ENCODE measurements around the gene HOXC4.

Gene HOXC4

DNA sequence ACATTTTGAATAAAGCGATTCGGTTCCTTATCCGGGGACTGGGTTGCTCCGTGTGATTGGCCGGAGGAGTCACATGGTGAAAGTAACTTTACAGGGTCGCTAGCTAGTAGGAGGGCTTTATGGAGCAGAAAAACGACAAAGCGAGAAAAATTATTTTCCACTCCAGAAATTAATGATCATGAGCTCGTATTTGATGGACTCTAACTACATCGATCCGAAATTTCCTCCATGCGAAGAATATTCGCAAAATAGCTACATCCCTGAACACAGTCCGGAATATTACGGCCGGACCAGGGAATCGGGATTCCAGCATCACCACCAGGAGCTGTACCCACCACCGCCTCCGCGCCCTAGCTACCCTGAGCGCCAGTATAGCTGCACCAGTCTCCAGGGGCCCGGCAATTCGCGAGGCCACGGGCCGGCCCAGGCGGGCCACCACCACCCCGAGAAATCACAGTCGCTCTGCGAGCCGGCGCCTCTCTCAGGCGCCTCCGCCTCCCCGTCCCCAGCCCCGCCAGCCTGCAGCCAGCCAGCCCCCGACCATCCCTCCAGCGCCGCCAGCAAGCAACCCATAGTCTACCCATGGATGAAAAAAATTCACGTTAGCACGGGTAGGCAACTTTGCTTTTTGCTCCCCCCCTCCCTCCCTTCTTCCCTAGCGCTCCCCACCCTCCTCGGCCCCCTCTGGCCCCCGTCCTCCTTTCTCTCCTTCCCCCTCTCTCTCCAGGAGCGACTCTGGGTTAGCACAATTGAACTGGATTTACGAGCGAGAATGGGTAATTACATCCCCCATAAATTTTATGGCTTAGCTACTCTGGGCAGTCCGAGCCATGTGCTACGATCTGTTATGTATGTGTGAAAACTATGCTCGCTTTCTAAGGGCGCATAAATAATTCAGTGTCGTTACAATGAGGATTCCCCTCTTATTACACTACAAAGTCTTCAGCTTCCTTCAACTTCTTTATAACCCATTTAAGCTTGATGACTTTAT is at the start of gene HOXC4:
Gene HOXC4 (plus strand): TSS at position 85 of the 991 bp plus-strand sequence. CDS start 88 bp downstream, at position 173.
- no peak for DNase-seq

DNA sequence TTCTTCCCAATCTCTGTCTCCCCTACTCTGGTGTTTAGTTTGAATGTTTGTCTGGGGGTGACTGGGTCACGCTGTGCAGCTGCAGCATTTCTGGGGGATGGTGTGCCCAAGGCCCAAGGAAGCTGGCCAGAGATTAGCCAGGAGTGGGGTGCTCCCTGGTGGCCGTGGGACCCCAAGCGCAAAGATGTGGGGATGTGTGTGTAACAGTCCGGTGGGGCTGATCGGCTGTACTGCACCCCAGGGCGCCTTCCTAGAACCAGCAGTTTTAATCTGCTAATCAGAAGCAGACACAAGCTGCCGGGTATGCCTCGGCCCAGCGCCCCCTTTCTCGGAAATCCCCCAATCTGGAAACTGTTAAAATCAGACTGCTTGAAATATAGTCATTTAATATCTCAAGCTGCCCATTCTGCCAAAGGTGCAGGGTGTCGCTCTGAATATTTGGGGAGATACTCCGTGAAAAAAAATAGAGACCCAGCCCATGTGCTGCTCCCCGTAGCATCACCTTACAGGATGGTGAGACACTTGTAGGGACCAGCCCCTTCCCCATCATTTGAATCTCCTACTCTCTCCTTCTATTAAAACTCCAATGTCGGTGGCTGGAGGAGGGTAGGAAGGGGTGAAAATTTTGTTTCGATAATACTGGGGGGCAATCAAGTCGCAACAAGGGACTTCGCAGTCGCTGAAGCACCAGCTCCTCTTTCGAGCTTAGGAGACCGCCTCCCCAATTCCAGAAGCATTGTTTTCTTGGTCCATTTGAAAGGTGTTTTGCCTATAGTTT is 49.4 kb upstream of the HOXC4 start:
- DNase-seq = no peak

DNA sequence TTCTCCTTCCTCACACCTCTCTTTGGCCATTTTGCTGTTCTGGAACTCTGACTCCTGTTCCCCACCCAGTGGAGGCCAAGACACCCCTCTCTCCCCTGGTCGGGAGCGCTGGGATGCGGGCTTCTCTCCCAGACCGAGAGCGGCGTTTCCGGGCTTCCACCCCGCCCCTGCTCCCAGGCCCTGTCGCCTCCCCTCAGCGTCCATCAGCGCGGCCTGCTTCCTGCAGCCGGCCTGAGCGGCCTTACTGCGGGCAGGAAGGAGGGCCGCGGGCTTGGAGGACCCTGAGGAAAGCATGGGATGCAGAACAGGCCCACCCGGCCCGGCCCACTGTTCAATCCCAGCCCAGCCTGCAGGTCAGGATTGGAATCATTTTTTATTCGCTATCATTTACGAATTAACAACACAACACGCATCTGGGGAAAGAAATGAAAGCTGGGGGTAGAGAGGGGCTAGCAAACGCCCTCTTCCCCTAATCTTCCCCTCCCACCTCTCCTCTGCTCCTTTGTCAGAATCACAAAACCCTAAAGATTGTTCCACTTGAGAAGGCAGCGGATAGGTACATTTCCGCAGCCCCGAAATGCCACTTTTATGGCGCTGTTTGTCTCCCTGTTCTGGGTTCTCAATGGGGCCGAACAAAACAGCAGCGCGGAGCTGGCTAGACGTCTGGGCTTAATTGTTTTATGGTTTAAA is 48.6 kb upstream of the HOXC4 start:
- DNase-seq = no peak

DNA sequence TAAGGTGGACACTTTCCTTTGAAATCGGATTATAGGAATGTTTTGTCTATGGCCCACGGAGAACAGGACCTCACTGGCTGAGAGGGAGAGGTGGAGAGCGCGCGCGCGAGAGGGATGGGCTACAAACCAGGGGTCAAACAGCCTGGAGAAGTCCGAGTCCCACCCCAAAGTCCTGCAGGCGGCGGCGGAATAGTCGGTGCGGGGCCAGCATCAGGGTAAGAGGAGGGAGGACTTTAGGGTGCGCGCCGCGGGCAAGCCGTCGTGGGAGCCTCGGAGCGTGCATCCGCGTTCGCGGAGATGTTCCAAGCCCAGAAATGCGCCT is 48.1 kb upstream of the HOXC4 start:
- DNase-seq = no peak

DNA sequence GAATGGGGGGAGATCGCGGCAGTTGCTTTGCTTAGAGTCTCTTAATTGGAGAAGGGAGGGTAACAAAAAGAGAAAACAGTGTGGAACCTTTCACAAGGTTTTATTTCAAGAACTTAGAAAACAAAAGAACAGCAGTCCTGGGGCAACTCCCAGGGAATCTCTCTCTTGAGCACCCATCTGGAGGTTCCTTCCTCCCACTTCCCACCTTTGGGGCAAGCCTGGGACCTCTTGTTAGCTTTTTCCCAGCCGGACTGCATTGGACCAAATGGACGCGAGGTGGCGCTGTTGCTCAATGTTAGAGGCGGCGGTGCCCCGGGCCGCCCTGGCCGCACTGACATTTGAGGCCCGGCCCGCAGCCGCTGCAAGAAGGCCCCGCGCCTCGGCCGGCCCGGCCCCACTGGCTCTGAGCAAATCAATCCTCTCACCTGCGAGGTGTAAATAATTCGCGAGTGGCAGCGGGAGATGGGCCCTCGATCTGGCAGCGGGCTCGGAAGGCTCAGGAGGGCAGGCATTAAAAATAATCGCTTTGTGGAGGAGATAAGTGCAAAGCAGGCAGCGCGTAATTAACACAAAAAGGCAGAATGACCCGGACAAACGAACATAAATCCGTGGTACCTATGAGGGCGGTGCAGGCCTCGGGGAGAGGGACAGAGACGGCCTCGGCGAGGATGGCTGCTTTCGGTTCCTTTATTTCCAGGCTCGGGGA is 47.6 kb upstream of the HOXC4 start:
- peak in 1 of 2 donors; percentile 66 for DNase-seq

DNA sequence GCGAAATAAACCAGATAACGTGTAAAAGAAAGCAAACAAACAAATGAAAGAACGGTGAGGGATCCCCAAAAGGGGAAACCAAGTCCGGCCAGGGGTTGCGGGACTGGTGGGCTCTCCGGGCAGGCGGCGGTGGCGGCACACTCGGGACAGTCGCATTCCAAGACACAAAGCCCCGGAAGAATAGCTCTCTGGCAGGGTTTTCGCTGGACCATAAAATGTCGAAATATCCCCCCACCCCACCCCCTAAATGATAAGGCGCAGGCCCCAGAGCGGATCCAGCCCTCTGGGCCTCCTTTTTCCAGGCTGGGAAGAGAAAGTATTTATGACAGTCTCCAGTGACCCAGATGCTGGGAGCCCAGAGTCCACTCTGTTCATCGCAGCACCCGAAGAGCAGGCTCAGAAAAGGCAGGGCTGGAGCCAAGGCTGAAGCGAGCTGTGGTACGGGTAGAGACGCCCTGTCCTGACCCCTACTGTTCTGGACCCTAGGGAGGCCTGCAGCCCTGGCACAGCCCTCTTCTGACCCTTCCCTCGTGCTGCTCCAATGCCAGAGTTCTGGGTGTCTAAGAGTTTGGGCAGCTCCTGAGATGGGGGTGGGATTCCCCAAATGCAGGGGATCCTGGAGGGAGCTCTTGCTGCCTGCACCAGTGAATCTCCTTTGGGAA is 46.9 kb upstream of the HOXC4 start:
- DNase-seq = no peak

DNA sequence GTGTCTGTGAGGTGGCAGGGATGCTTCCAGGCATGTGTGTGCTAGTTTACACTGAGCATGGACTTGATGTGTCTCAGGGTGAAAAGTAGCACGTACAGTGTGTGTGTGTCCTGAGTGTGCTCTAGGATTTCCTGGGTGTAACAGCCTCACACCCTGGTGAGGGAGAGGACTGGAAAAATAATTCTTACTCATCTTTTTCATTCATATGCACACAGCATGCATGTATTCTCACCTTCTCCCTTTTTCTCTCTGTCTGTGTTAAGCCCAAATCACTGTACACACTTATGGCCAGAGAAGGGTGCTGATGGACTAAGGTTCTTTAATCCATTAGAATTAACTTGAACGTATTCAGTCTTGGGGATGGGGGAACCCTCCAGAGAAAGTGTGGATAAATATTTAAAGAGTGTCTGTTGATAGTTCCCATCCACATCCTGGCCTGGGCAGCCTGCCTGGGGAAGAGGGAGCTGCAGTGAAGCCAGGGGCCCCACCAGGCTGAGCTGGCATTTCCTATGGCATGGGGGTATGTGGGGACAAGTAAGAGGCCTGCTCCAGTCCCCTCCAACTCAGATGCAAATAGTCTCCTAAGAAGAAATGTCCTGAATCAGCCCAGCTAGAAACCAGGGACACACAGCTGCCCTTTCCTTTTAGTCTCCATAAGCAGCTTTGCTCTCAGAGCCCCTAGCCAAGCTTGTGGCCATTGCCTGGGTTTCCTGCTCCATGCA is 45.9 kb upstream of the HOXC4 start:
- DNase-seq = no peak

DNA sequence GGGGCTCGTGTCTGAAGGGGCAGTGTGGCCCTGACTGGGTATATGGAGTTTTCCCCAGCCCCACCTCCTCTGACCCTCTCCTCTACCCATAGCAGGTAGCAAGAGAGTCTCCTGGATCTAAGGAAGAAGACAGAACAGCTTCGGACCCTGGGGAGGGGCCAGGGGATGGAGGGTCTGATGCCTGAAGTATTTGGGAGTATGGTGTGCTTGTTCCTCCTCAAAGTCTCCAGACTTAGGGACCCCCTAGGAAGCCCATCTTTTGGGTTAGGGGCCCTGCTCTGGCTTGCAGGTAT is 45.4 kb upstream of the HOXC4 start:
- DNase-seq = no peak

DNA sequence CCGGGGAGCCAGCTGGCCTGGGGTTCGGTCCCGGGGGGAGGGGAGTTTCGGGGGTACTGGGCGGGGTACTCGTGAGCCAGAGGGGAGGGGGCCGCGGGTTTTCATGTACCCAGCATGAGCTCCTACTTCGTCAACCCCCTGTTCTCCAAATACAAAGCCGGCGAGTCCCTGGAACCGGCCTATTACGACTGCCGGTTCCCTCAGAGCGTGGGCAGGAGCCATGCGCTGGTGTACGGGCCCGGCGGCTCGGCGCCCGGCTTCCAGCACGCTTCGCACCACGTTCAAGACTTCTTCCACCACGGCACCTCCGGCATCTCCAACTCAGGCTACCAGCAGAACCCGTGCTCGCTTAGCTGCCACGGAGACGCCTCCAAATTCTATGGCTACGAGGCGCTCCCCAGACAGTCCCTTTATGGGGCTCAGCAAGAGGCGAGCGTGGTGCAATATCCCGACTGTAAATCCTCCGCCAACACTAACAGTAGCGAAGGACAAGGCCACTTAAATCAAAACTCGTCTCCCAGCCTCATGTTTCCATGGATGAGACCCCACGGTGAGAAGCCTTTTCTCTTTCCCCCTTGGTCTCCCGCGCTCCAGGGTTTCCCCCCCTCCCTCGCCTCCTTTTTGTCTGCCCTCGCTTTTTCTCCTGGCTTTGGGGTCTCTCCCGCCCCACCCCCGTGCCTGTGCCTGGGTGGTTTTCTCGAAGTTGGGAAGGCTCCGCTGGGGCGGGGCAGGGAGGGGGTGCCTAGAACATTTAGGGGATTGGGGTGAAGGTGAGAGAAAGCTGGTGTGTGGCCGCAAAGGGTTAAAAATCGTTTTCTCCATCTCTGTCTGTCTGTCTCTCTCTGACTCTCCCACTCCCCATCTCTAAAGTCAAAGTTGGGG is 44.2 kb upstream of the HOXC4 start:
- no peak for DNase-seq

DNA sequence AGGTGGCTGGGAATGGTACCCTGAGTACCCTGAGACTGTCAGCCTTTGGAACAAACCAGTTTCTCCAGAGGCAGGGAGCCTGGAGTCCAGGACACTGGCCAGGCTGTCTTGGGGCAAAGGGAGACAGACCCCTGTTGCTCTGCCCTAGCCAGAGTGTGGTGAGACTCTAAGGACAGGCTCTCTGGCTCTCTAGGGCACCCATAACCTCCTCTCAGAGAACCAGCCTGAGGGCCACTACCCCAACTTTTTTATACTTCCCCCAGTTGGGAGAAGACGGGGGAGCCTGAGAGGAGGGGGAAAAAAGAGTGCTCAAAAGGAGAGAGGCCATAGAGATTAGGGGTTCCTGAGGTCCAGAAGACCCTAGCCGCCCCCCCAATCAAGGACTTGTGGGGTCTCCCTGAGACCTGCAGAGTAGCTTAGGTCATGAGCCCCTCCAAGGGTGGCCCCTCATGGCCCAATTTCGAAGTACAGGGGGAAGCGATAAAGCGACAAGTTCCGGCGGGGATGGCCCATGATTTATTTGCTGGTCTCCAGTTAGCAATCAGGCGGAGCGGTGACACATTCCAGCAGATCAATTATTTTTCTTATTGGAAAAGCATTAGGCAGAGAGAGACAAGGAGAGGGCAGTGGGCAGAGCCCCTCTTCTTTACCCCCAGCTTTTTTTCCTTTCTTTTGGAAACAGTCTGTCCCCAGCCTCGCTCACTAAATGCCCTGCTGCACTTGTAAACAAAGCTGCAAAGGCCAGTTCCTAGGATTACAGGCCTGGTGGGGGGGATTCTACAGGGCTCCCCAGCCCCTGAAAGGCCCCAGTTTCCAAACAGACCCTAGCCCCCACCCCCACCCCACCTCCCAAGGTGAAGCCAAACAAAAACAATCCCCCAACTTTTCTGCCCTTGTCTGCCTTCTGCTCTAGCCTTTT is 43.3 kb upstream of the HOXC4 start:
- DNase-seq = no peak

DNA sequence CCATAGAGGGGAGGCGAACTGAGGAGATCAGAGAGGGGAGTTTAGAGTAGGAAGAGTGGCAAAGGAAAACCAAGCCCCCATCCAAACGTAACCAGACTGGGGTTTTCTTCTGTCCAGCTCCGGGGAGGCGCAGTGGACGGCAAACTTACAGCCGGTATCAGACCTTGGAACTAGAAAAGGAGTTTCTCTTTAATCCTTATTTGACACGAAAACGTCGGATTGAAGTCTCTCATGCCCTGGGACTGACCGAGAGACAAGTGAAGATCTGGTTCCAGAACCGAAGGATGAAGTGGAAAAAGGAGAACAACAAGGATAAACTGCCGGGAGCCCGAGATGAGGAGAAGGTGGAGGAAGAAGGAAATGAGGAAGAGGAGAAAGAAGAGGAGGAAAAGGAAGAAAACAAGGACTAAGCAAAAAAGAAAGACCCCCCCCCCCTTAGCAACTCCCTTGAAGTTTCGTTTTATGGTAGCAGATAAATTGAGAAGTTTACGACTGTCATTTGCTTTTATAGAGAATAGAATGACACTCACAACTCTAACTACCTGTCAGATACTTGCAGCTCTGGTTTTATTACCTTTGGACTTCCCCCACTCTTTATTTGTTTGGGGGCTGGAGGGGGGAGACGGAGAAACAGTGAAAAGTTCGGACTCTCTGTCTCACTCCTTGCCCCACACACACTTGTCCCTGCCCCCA is 42.5 kb upstream of the HOXC4 start:
- DNase-seq = no peak

DNA sequence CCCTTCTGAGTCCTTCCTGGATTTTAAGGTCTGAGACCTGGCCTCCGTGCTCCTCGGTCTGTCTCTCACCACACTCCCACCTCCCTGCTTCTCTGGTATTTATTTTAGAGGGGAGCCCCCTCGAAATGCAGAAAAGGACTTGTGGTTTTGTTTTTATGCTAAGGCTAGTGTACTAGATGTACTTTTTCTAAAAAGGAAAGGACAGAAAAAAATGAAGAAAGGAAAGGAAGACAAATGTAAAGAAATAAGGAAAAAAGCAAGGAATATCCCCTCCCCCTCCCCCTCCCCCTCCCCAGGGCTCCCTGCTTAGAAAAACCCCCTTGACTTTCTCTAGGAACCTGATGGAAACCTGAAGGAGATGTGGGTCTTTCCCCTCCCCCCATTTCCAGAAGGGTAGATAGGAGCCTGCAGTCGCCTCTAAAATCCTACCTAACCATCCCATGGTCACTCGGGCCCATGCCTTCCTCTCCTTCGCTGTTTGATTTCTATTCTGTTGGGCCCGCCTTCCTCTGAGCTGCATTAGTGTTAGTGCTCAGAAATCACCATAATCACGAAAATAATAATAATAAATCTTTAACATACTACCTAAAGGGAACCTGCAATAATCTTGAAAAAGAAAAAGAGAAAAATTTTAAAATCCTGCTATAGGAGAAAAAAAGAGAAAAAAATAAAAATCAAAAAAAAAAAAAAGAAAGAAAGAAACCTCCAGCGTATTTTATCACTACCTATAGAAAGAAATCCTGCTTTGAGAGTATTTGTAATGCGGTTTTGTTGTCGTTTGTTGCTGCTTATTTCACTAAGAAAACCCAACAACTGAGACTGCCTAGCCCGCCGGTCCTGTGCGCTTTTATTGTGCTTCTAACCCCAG is 41.7 kb upstream of the HOXC4 start:
- DNase-seq = no peak

DNA sequence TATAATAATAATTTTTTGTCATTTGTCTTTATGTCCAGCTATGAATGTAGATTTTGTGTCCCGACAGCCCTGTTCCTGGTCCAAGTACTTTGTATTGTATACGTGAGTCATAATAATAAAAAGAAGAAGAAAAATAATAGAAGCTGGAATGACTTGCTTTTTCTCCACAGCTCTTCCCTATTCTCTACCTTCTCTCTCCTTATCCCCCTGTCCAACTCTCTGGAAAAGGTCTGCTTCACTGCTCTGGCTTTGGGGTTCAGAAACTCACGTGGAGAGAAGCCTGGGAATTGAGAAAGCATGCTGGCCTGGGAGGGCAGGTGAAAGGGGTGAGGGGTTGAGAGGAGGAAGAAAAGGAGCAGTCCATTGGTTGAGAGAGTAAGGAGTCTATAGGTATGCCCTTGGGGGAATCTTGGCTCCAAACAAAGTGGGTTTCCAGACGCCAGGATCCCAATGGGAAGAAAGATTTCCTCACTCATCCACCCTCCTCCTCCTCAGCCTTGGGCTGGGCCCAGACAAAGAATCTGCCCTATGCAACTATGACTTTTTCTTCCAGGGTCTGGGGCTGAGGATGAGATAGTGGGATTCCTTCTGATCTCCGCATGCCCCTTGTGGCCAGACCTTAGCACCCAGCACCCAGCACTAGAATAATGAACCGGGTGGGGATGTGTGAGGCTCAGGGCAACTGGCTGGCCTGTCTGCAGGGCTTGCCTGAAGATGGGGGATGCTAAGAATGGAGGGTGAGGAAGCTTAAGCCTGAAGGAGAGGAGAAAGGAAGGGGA is 40.8 kb upstream of the HOXC4 start:
- no peak for DNase-seq

DNA sequence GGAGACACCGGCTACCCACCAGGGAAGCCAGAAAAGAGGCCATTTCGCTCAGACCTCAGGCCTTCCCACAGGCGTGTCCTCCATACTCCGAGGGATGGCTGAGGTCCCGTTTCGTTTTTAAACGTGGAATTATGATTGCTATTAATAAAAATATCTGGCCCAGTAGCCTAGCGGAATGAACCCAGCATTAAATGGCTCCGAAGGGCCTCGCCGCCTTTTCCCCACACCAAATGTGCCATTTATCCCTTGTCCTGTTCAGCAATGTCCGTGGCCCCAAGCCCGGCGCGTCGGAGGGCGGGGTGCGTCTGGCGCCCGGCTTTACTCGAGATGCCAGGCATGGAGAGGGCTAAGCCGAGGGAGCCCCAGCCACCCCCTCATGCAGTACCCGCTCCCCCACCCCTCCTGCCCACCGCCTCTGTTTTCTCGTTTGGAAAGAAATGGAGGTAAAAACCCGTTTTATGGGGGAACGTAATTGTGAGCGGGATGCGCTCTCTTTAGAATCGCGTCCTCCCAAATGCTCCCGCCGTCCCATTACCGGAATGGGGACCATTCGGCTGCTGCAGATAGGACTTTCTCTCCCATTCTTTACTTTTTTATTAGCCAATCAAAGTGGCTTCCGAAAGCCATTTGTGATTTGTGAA is 39.1 kb upstream of the HOXC4 start:
- no peak for DNase-seq

DNA sequence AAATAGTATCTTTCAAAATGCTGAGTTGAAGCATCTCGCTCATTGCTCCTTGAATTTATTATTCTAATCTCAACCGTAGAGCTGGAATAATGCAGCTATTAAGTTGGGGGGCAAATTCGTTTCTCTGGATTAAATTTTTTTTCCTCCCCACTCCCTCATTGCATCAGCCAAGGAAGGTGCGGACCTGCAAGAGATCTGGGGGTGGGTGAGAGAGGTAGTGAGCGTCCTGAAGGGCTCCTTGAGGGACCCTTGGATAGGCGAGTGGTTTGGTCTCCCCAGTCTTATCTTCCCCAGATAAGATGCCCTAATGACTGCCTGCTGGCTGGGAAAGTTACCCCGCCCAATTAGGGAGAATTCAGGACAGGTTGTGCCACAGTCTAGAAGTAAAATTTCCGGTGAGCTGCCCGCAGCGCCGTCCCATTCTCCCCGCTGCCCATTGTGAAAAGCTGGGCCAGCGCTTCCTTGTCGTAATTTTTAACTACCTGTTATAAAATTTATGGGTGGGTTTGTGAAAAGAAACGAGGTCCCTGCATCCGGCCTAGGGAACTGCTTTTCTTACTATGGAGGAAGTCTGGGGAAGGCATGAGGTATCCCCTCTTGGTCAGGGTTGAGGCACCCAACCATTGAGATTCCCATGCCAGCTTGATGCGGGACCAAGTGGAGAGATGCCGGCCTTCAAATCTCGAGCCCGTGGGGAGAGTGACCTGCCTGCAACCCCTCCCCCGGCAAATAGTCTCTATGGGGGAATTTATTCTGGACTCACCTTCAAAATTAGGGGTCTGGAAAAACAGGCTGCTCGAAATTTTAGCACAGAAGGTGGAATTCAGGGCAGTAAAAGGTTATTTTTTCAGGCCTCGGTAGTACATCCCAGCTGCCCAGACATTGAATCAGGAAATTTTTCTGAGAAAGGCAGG is 38.4 kb upstream of the HOXC4 start:
- DNase-seq = no peak

All from hippocampal formation (tissue), 2 donors.